Activated CD4-positive, alpha-beta T cell treated with anti-CD3 and anti-CD28 coated beads, Interleukin-2, amount 50 U/mL, for 1 hour (primary cell): Measurements from ENCODE around the gene SIK3.

Source experiments
- DNase-seq: peaks from one replicate; pipeline ENCODE4 v3.0.0-alpha.2; 2020

The SIK3 gene

DNA sequence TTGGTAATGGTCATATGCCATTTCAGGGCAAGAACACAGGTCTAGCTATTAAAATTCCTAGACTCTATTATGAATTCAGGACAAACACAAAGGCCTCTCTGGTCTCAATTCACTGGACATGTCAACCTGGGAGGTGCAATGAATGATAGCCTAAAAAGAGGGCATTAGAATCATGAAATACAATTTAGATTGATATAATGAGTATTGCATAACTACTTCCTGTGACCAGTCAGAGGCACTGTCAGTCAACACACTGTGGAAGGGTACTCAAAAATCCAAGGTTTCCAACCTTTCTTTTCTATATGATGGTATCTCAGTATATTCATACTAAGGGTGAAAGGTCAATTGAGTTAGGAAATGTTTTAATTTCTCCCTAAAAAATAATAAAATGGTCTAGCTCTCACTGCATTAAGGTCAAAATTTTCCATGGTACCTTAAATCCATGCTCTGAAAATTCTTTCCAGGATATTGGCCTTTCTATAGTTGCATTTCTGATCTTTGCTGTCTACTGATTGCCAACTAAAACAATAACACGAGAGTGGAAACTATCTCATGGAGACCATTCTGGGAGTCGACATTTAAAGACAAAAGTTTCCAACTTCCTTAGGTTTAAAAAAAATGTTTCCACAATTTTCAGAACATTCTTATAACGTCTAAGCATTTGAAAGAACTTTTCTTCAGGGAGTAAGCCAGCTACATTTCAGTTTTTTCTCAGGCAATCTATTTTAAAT, 179.1 kb downstream of the SIK3 start:
- no peak for DNase-seq

DNA sequence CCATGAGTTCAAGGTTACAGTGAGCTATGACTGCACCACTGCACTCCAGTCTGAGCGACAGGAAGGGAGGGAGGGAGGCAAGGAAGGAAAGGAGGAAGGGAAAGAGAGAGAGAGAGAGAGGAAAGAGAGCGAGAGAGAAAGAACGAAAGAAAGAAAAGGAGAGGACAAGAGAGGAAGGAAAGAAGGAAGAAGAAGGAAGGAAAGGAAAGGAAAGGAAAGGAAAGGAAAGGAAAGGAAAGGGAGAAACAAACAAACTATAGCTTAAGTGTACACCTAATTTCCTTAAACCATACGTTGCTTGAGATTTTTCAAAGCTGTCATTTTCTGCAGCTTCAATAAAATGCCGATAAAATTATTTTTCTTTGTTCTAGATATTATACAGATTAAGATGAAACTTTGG, 180.6 kb downstream of the SIK3 start:
- DNase-seq, result no peak

DNA sequence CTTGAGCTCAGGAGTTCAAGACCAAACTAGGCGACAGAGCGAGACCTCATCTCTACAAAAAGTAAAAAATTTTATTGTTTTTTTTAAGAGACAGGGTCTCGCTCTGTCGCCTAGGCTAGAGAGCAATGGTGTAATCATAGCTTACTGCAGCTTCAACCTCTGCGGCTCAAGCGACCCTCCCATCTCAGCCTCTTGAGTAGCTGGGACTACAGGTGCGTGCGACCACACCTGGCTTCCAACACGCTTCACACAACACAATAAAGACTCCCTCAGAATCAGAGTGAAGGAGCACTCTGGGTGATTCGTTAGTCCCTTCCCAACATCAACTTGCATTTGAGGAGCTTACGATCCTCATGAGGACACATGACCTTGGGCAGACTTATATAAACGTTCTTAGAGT, 181.3 kb downstream of the SIK3 start:
- DNase-seq, result no peak

DNA sequence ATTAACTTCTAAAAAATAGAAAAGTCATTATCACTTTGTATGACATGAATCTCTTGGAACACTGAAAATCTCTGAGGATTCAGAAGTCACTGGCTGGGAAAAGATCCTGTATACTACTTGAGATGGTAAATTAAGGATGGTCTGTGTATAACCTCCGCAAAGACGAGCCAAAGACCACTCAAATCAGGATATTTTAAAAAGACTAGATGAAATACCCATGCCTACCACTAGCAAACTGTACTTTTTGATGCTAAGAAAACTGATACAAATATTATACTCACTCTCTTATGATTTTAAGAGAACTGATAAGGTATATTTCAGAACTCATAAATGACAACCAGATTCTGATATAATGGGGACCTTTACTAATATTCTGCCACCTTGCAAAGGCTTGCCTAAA, 182.2 kb downstream of the SIK3 start:
- no peak for DNase-seq

DNA sequence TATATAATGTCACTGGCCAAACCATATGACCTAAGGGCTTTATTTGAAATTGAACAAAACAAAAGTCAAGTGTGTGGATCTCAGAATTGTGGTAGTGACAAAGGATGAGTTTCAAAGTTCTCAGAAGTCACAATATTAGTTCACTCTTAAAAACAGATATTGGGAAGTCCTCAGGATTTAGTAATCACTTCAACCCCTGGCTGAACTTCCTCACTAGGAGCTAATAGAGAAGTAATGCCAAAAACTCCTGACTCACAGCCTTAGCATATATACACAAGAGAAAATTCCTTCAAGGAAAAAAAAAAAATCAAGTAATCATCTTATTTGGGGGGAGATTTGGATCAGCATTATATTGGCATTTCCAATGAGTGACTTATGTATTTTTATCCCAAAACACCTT, 185.2 kb downstream of the SIK3 start:
- DNase-seq, result no peak

DNA sequence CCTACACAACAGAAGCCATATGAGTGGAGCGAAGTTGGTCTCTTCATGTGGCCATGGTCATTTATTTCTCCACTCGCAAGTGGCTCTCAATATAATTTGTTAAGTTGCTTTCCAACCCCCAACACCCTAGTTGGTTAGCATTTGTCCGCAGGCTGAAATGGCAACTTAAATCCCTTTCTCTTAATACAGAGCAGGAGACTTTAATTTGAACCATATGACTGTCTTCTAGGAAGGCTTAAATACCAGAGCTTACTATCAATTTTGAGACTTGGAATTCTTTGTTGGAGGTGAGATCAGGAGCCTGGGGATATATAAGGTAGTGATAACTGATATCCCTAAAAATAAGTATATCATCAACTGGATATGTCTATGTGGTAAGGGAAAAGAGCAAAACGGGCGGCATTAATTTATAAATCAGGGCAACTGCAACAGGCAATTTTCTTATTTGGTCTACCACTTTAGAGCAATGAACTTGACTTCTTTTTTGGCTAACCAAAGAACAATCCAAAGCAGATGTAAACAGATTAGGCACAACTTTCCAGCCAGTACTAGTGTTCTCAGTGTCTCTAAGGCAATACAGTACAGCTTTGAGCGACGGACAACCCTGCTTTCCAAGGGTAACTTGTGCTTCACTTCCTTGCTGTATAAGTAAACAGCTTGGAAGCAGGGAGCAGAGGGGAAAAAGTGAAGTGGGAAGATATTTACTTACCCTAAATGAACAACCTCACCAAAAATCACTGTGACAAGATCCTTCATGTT, 186.1 kb downstream of the SIK3 start:
- no peak for DNase-seq

DNA sequence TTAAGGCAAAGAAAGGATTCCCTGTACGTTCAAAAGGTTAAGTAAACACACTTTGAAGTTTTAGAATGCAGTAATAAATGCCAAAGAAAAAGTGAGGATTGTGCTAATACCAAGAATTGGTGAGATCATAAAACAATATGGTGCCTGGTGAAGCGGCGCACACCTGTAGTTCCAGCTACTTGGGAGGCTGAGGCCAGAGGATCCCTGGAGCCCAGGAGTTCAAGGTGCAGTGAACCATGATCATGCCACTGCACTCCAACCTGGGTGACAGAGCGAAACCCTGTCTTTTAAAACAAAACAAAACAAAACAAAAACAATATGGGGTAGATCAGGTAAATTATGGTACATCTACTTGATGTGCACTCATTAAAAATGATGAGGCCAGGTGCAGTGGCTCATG, 187.4 kb downstream of the SIK3 start:
- DNase-seq, result no peak

DNA sequence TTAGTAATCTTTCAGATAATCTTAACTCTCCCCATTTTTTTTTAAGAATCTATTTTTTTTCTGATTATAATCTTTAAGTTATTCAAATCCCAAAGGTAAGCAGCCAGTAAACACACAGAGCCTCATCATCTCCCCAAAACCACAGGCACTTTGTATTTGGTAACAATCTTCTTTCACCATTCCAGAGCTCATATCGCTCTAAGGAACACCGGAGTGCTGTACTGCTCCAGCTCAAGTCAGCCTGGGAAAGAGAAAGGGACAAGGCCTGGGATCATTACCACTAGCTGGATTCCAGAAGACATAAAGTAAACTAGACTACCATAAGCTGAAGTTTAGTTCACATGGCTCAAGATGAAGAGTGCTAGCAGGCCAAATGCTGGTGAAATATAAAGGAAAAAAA, 187.8 kb downstream of the SIK3 start:
- DNase-seq, result no peak

DNA sequence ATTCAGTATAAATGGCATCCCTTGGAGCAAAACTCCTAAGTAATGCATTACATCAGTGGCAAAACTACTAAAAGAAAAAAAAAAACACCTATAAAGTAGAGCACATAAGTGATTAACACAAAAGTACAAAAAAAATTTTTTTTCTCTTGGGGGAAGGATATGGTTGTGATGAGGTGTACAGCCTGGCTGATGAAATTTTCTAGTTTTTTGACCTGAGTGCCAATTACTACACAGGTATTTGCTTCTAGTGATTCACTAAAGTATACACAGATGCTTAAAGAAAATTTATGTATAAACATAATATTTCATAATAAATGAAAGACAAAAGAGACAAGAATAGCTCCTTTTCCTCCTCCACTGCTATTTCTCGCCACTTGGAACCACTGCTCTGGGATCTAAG, 189.0 kb downstream of the SIK3 start:
- DNase-seq, result no peak

DNA sequence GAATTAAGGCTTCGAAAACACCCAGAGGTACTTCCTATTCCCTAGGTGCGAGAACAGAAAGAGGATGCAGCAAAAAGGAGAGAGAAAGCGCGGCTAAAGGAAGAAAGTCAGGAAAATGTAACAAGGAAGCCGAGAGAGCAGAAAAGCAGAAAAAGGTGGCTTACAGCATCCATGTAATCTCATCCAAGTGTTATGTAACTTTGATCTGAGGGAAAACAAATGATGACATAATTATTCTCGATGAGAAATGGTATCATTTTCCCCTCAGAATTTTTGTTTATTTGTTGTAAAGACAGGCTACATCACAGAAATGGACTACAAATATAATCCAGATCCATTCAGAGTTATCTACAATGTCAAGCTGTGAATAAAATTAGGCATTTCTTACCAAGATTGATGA, 191.7 kb downstream of the SIK3 start:
- DNase-seq, result no peak

DNA sequence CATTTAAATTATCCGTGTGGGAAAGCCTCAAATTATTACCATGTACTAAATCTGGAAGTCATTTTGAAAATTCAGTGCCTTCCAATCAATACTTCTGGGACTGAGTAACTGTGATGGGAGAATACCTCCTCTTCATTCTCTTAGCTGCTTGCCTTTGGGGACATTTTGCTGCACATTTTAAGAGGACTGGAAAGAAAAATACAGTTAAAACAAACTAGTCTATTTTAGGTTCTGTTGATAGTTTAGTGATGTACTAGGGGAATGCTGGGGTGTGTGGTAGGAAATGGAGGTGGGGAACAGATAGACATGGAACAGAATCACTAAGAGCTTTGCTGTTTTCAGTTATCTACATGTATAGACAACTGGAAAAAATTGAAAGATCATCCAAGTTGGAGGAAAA, 195.1 kb downstream of the SIK3 start:
- no peak for DNase-seq

DNA sequence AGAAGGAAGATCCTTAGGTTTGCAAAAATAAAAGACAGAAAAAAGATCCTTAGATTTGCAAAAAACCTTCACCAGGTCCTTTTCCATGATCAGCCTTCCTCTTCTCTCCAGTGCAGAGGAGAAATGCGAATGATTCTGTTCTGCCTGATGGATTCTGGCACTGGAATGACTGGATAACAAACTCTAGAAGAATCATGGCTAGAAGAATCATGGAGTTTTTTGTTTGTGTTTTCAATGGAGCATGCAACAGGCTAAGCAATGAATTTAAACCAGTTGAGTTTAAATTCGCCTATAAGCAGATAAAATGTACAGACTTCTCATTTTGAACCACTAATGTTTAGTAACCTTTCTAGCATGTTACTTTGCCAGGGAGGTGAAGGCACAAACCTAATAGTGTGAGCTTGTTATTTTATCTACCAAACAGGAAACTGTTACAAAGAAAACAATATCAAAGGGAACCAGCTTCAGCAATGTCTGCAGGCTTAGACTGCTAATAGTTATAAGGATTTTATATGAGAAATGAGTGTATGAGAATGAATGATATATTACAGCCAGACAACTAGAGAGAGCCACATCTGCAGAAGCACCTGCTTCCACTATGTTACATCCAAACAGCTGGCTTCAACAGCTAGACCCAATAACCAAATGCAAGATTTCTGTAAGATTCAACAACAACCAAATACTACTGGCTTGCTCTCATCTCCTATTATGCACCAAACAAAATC, 196.1 kb downstream of the SIK3 start:
- no peak for DNase-seq

DNA sequence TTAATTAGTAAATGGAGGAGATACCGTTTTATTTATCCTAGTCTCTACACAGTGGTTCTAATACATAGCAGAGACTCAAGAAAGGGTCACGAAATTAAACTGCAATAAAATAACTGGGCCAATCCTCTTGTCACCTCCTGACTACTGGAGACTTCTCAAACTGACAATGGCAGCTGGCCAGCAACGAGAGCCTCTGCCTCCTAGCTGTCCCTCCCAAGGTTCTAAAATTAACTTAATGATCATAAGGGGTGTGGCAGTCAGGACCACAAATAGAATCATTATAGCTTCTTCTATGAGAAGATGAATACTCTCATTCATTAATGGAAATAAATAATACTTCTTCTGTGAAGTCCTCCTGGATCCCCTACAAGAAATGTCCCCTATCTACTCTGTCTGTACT, 197.0 kb downstream of the SIK3 start:
- no peak for DNase-seq

DNA sequence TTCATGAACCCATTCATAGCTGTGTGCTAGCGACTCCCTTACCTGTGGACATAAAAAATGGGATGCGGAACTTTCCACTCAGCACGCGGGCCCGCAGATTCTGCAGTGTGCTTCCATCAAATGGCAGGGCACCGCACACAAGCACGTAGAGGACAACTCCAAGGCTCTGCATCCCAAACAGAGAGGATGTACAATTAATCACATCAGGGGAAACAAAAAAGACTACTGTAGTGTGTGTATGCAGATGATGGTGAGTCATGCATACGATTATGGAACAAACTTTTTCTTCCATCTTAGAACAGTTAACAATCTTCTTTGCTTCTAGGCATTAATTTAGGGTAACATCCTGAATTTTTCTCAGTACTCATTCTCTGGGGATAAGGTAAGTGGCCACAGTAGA, 202.0 kb downstream of the SIK3 start:
- no peak for DNase-seq

DNA sequence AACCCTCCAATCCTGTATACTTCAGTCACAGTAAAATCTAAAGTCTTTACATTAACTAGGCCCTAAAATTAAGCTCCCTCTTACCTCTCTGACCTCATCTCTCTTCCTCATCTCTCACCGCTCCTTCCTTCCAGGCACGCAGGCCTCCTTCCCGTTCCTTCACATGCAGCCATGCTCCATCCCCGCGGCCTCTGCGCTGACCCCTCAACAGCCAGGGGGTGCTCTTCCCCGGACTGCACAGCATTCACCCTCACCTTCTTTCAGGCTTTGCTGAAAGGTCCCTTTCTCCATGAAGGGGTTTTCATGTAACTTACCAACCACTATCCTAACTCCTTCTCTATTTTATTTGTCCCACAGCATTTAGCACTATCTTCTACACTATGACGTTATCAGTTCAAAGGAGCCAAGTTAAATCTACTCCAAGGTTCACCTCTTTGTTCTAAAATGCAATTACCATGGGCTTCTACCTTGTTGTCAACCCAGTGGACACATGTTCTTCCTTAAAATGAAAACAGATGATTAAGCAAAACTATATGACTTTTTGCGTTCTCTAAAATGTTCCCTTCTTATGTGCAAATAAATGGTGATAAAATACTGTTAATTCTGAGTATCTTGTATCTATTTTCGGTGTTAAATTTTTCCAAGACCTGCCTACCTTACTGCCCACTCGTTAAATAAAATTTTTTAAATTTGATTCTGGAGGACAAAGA, 203.0 kb downstream of the SIK3 start:
- no peak for DNase-seq

DNA sequence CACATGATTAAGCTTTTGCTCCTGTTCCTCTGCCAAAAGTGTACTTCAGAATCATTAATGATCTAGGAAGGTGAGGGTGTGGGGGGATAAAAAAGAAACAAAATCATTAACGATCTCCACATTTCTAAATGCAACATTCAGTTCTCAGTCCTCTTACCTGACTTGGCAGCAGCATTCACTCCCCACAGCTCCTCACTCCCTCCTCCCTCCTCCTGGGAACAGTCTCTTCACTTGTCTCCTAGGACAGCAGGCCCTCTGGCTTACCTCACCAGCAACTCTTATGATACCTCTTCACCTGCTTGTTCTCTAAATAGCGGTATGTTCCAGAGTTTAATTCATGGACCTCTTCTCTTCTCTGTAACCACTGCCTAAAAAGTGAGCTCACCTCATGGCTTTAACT, 204.3 kb downstream of the SIK3 start:
- no peak for DNase-seq

DNA sequence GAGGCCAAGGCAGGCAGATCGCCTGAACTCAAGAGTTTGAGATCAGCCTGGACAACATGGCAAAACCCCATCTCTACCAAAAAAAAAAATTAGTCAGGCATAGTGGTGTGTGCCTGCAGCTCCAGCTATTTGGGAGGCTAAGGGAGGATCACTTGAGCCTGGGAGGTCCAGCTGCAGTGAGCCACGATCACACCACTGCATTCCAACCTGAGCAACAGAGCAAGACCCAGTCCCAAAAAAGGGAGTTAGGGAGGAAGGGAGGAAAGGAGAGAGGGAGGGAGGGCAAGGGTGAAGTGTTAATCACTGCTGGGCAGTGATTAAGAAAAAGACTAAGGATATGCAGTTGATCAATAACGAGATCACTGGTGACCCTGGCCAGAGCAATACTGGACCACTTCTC, 204.8 kb downstream of the SIK3 start:
- DNase-seq, result no peak

DNA sequence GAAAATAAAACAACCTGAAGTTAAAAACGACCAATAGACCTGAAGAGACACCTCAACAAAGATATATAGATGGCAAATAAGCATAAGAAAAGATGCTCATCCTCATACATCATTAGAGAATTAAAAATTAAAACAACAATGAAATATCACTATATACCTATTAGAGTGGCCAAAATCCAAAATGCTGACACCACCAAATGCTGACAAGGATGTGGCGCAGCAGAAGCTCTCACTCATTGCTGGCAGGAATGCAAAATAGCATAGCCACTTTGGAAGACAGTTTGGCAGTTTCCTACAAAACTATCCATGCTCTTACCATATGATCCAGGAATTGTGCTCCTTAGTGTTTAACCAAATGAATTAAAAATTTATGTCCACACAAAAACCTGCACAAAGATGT, 205.9 kb downstream of the SIK3 start:
- DNase-seq, result no peak

DNA sequence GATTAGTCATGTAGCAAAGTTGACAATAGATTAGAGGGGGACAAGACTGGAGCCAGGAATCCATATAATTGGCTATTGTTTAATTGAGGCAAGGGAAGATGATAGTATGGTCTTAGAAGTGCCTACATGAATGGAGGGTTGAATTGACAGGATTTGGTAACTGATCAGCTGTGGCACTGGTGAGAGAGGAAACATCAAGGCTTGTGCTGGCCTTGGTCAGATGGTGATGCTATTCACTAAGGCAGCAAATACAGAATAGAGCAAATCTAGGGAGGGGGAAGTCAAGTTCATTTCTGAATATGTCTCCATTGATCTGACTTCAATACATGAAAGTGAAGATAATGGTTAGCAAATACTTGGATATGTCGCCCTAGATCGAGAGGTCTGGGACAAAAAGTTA, 206.5 kb downstream of the SIK3 start:
- no peak for DNase-seq

DNA sequence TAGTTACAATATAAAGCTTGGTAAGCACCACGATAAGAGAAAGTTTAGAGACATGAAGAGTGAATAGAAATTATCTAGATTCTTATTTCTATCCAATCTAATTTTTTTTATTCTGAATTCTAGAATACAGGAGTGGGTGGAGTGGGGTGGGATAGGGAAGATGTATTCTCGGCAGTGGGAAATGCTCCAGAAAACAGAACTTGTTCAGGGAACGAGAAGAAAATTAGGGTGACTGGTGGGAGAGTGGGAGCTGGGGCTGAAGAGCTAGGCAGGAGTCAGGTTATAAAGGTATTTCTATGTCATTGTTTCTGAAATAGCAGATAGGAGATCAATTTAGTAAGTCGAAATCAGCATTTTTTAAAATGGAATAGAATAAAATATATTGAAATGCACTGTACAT, 207.6 kb downstream of the SIK3 start:
- no peak for DNase-seq

DNA sequence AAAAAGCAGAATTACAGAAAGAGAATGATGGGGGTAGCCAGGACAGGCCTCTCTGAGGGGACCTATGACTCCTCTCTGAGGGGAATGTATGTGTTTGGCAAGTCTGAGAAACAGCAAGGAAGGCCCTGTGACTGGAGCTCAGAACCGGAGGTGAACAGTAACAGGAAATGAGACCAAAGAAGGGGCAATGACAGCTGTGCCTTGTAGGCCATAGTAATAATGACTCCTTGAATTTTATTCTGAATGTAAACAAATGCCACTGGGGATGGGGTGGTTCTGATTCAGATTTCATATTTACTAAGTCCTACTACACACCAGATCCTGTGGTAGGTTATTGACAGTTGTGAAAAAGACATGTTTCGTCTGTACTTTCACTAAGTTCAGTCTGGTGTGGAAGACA, 208.0 kb downstream of the SIK3 start:
- DNase-seq, result no peak

DNA sequence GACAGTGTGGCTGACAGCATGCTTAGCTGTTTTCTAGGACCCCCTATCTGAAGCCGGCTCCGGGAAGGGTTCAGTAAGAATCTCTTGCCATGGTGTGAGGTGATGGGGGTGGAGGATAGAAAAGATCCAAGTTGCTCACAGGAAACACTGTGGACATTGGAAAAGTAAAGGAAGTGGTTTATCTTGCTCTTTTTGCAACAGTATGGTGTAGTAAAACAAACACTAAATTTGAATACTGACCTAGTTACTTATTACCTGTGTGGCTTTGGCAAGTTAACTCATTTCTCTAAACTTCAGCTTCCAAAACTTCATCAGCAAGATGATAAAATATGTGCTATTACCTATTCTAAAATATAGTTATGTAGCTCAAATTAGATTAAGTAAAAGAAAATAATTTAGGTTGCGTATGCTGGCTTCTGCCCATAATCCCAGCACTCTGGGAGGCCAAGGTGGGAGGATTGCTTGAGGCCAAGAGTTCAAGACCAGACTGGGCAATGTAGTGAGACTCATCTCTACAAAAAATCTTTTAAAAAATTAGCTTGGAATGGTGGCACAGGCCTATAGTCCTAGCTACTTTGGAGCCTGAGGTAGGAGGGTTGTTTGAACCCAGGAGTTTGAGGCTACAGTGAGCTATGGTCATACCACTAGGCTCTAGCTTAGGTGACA, 209.2 kb downstream of the SIK3 start:
- DNase-seq, result no peak

DNA sequence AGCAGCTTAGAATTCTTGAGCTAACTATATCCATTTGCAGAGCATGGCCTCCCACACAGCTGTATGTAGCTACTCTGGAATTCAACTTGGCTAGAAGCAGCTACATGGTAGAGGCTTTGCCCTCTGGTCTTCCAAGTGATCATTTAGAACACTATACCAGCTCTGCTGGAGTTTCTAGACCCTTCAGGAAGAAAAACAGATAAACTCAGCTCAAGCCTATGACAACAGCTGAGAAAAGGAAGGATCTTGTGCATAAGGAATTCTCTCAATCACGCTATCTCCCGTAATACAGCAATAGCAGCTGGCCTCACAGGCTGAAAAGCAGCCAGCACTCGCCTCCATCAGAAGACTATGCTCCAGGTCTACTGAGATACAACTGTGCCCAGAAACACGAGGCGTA, 210.2 kb downstream of the SIK3 start:
- DNase-seq, result no peak
